ENCODE results near the gene LSMEM2. TPM values are rescaled to one million over a fixed set of nuclear protein-coding genes. Genes with fewer than 3 reads are reported as not detected.

LSMEM2 gene
- total RNA-seq, 1 donor from 2014 or later = not detected

- H3K4me1 Mint-ChIP-seq (ENCODE audit: low read depth) = peaks cover 34% of the 10 kb centered on the region
- intact Hi-C loops (cut with micrococcal nuclease) = no loop called here
- H3K27ac Mint-ChIP-seq = no peak overlapping the region
Measured at GRCh38 chr3:50330330-50330729, 51.4 kb downstream of the LSMEM2 start.

GRCh38 chr3:50331364-50331907, 52.5 kb downstream of the LSMEM2 start:
- H3K36me3 Mint-ChIP-seq (ENCODE audit: low read depth) = peaks cover 37% of the 10 kb centered on the region
- no peaks in the 10 kb centered on the region for H3K27me3 Mint-ChIP-seq (ENCODE audit: insufficient read depth)
- H3K4me1 Mint-ChIP-seq (ENCODE audit: low read depth) = peaks cover 37% of the 10 kb centered on the region
- H3K4me3 Mint-ChIP-seq = no peak overlapping the region
- no peaks in the 10 kb centered on the region for H3K9me3 Mint-ChIP-seq
- intact Hi-C loops (cut with micrococcal nuclease) = no loop called here
- no peak for DNase-seq (ENCODE audit: low spot score)
- H3K27ac Mint-ChIP-seq = no peak overlapping the region

More at GRCh38 chr3:50330330-50330729, 51.4 kb downstream of the LSMEM2 start:
- no peaks in the 10 kb centered on the region for H3K27me3 Mint-ChIP-seq (ENCODE audit: insufficient read depth)
- no peak overlapping the region for H3K4me3 Mint-ChIP-seq
- no peak for DNase-seq (ENCODE audit: low spot score)
- H3K36me3 Mint-ChIP-seq (ENCODE audit: low read depth) = peaks cover 34% of the 10 kb centered on the region
- H3K9me3 Mint-ChIP-seq = no peaks in the 10 kb centered on the region

GRCh38 chr3:50333744-50334328, 54.9 kb downstream of the LSMEM2 start:
- intact Hi-C loops (cut with micrococcal nuclease) = no loop called here

GRCh38 chr3:50334339-50335075, 55.6 kb downstream of the LSMEM2 start:
- Mint-ChIP-seq H3K27ac (peak overlapping the region; percentile 79), H3K9me3 (no peaks in the 10 kb centered on the region), H3K4me3 (peak overlapping the region; percentile 77), H3K4me1 (ENCODE audit: low read depth) (peaks cover 45% of the 10 kb centered on the region), H3K27me3 (ENCODE audit: insufficient read depth) (no peaks in the 10 kb centered on the region), H3K36me3 (ENCODE audit: low read depth) (peaks cover 44% of the 10 kb centered on the region)
- DNase-seq (ENCODE audit: low spot score) = no peak
- intact Hi-C loops (cut with micrococcal nuclease) = loop anchor here (5.0 kb wide), 3 partner anchors 233 to 1053 kb away; partner anchors contain the start of genes C3orf18, CISH, HEMK1 and MANF

More at GRCh38 chr3:50333744-50334328, 54.9 kb downstream of the LSMEM2 start:
- Mint-ChIP-seq H3K36me3 (ENCODE audit: low read depth) (peaks cover 41% of the 10 kb centered on the region), H3K4me1 (ENCODE audit: low read depth) (peaks cover 38% of the 10 kb centered on the region), H3K9me3 (no peaks in the 10 kb centered on the region), H3K27ac (peak overlapping the region; percentile 79), H3K4me3 (peak overlapping the region; percentile 77), H3K27me3 (ENCODE audit: insufficient read depth) (no peaks in the 10 kb centered on the region)
- no peak for DNase-seq (ENCODE audit: low spot score)

GRCh38 chr3:50336452-50337174, 57.7 kb downstream of the LSMEM2 start:
- DNase-seq (ENCODE audit: low spot score) = no peak
- intact Hi-C loops (cut with micrococcal nuclease) = loop anchor here (1.0 to 5.0 kb wide), 12 partner anchors 8 to 1051 kb away; partner anchors contain the start of genes C3orf18, CISH, GNAI2 and HEMK1
- no peaks in the 10 kb centered on the region for H3K27me3 Mint-ChIP-seq (ENCODE audit: insufficient read depth)
- peak overlapping the region; percentile 97 for H3K27ac Mint-ChIP-seq
- H3K4me1 Mint-ChIP-seq (ENCODE audit: low read depth) = peaks cover 51% of the 10 kb centered on the region
- peaks cover 33% of the 10 kb centered on the region for H3K36me3 Mint-ChIP-seq (ENCODE audit: low read depth)
- H3K9me3 Mint-ChIP-seq = no peaks in the 10 kb centered on the region
- peak overlapping the region; percentile 96 for H3K4me3 Mint-ChIP-seq

- no peaks in the 10 kb centered on the region for H3K27me3 Mint-ChIP-seq (ENCODE audit: insufficient read depth)
- no peaks in the 10 kb centered on the region for H3K9me3 Mint-ChIP-seq
- H3K4me3 Mint-ChIP-seq = peak overlapping the region; percentile 96
- intact Hi-C loops (cut with micrococcal nuclease) = loop anchor here (1.0 to 5.0 kb wide), 12 partner anchors 9 to 1050 kb away; partner anchors contain the start of genes C3orf18, CISH, GNAI2 and HEMK1
- H3K27ac Mint-ChIP-seq = peak overlapping the region; percentile 97
- peak; percentile 96 for DNase-seq (ENCODE audit: low spot score)
- H3K4me1 Mint-ChIP-seq (ENCODE audit: low read depth) = peaks cover 51% of the 10 kb centered on the region
- peaks cover 28% of the 10 kb centered on the region for H3K36me3 Mint-ChIP-seq (ENCODE audit: low read depth)
Measured at GRCh38 chr3:50337175-50337861, 58.4 kb downstream of the LSMEM2 start.

Other genes starting within 250 kb of the LSMEM2 start
- 157 and 162 TPM in 2 replicates for gene RBM5, start 190.2 kb upstream of the LSMEM2 start, total RNA-seq
- gene SEMA3F, start 123.8 kb upstream of the LSMEM2 start, total RNA-seq = 0.21 and 0.42 TPM in 2 replicates
- not detected in 2 replicates for gene GNAT1, start 87.5 kb upstream of the LSMEM2 start, total RNA-seq
- not detected in 2 replicates for gene SLC38A3, start 73.8 kb upstream of the LSMEM2 start, total RNA-seq
- 237 and 238 TPM in 2 replicates for gene GNAI2, start 42.9 kb upstream of the LSMEM2 start, total RNA-seq
- gene SEMA3B, start 9.9 kb upstream of the LSMEM2 start, total RNA-seq = 0.49 and 1.0 TPM in 2 replicates
- 215 TPM in 2 replicates for gene IFRD2, start 13.3 kb downstream of the LSMEM2 start, total RNA-seq
- gene HYAL3, start 20.3 kb downstream of the LSMEM2 start, total RNA-seq = 7.9 and 8.0 TPM in 2 replicates
- gene NAA80, start 20.3 kb downstream of the LSMEM2 start, total RNA-seq = 18.1 and 19.6 TPM in 2 replicates
- gene HYAL1, start 24.5 kb downstream of the LSMEM2 start, total RNA-seq = 0.12 and 0.36 TPM in 2 replicates
- gene HYAL2, start 43.7 kb downstream of the LSMEM2 start, total RNA-seq = 15.5 and 16.1 TPM in 2 replicates
- gene TUSC2, start 49.1 kb downstream of the LSMEM2 start, total RNA-seq = 27.9 and 29.9 TPM in 2 replicates
- gene RASSF1, start 61.7 kb downstream of the LSMEM2 start, total RNA-seq = 57.6 and 60.3 TPM in 2 replicates
- gene ZMYND10, start 66.6 kb downstream of the LSMEM2 start, total RNA-seq = 1.5 and 1.7 TPM in 2 replicates
- gene NPRL2, start 71.7 kb downstream of the LSMEM2 start, total RNA-seq = 43.7 and 46.6 TPM in 2 replicates
- gene CYB561D2, start 71.8 kb downstream of the LSMEM2 start, total RNA-seq = 30.0 and 35.9 TPM in 2 replicates
- gene TMEM115, start 80.4 kb downstream of the LSMEM2 start, total RNA-seq = 23.6 and 25.4 TPM in 2 replicates
- gene CACNA2D2, start 224.5 kb downstream of the LSMEM2 start, total RNA-seq = 0.52 and 0.78 TPM in 2 replicates

All from activated T-helper 1 cell treated with anti-CD3 and anti-CD28 coated beads, Interleukin-12 subunit alpha, Interleukin-12 subunit beta, Interleukin-2, Interleukin-4 antibody, amounts not matched to agents 30 ng/mL and 10 ng/mL and 1 ng/mL, durations not matched to agents 14 hours and 24 hours and 36 hours (primary cell).